NCI-H2227 treated with DMSO at 0.1 percent for 48 hours (cell line): Measurements from ENCODE around the gene GNB4.

ENCODE experiments used
- DNase-seq: peaks from one replicate; lab custom pipeline; 2025; lab: John Stamatoyannopoulos, UW

Gene GNB4

DNA sequence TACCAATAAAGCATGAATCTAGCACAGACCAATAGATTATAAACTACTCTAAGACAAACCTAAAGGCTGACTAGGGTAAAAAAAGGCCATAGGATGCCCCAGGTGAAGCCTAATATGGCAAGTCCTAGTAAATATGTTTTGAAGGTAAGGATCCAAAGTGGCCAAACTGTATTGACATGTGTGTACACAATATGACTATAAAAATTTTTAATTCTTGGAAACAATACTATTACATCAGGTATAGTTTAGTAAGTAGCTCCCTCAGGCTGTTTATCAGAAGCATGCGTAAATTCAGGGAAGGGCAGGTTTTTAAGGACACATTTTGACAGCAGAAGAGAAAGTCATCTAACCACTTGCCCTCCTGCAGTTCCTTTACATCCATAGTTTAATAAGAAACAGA lies 18.8 kb downstream of the GNB4 start:
- DNase-seq = no peak

DNA sequence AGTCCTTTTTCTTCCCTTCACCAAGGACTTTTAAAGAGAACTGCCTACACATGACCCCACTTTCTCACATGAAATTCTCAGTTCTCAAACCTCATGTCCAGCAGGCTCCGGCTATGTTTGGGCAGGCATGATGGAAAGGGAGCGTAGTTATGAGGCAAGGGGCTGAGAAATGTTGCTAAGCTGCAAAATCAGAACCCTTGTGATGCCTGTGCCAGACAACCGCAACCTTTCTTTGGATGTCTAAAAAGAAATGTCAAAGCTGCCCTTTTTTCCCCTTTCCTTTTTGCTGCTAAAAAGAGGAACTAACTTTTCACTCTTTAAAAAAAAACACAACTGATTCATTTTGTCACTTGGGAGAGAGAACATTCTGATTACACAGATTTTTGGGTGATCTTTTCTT lies 19.2 kb downstream of the GNB4 start:
- DNase-seq = no peak

DNA sequence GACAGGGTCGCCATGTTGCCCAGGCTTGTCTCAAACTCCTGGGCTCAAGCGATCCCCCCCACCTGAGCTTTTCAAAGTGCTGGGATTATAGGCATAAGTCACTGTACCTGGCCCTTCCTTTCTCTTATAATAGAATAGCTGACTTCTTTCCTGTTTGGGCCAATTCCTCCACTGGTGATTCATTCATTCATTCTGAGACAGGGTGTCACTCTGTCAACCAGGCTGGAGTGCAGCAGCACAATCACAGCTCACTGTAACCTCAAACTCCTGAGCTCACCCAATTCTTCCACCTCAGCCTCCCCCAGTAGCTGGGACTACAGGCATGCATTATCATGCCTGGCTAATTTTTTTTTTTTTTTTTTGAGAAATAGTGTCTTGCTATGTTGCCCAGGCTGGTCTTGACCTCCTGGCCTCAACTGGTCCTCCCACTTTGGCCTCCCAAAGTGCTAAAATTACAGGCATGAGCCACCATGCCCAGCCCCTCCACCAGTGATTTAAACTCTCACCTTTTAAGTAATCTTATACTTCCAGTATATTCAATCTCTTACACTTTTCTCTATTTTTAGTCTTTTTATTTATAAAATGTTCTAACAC lies 20.9 kb downstream of the GNB4 start:
- DNase-seq = no peak

DNA sequence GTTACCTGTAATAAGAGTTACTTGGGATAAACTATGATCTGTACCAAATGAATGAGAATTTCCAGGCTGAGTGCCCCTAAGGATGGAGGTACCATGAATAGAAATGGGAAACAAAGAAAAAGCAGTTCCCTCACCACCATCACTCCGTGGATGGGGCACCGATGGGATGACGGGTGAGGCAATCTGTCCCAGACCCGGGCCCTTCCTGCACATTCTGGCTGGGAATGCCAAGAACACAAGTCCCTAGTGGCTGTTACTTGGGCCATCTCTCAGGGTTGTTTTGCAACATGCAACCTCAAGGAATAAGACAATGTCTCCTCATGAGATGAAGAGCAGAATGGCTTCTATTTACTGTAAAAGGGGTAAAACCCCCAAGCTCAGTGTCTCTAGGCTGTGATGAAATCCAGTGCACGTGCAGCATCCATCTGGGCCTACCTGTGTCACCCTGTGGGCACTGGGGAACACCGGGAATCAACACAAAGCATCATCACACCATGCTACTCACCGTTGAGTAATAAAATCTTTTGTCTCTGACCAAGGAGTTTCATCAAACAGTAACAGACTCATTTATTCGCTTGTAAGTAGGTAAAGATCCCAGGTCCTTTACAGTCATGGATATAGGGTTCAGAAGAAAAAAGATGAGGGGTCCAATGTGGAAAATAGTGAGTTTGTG lies 22.3 kb downstream of the GNB4 start:
- DNase-seq = no peak

DNA sequence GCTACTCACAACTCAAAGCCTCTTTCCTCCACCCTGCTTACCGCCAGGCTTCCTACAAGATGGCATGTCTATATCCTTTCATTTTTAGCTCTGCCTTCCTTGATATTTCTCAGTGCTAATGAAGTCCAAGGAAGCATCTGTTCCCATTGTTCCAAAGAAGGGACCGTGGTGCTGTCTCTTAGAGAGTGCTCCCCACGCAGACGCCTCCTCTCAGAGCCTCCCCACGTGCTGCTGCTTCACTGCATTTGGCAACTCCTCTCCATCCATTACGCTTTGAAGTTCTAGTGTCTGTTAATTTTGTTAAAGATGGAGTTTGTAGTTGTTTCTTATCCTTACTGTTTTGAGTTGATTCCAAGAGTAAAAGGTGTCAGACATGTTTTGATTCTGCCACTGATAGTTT lies 26.2 kb downstream of the GNB4 start:
- DNase-seq = no peak

- no peak for DNase-seq
These were observed 29.8 kb downstream of the GNB4 start for GRCh38 chr3:179421500-179421899.

GRCh38 chr3:179418610-179419009 lies 32.7 kb downstream of the GNB4 start:
- DNase-seq = no peak

GRCh38 chr3:179416681-179417080 lies 34.6 kb downstream of the GNB4 start:
- no peak for DNase-seq

- no peak for DNase-seq
These were observed 35.9 kb downstream of the GNB4 start for GRCh38 chr3:179415377-179415776.

GRCh38 chr3:179414804-179415203 lies 36.5 kb downstream of the GNB4 start:
- DNase-seq = no peak

GRCh38 chr3:179410999-179411398 lies 40.3 kb downstream of the GNB4 start:
- DNase-seq = no peak

DNA sequence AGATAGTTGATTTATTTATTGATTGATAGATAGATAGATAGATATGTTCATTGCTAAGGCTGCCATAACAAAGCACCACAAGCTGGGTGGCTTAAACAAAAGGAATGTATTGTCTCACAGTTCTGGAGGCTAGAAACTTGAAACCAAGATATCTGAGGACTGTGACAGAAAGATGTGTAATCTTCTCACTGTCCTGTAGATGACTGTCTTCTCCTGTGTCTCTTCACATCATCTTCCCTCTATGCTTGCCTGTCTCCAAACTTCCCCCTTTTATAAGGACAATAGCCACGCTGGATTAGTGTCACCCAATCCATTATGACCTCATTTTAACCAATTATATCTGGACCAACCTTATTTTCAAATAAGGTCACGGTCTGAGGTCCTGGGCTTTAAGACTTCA lies 40.9 kb downstream of the GNB4 start:
- DNase-seq = no peak

- DNase-seq = no peak
These were observed 47.0 kb downstream of the GNB4 start for GRCh38 chr3:179404307-179404706.

DNA sequence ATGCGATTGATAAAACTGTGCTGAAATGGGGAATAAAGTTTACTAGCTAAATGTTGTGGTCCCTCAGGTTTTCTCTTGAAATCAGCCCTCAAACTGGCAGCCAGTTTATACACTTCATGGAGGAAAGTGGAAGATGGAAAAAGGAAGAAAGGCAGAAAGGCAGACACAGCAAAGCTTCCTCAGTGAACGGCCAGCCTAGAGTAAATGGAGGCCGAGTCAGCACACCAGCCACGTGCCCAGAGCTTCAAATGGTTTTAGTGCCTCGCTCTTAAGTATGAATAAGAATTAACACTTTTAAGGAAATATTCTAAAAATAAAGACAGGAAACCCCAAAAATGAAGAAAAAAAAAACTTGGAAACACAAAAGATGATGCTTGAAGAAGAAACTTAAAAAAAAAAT lies 48.3 kb downstream of the GNB4 start:
- no peak for DNase-seq

GRCh38 chr3:179401561-179401960 lies 49.7 kb downstream of the GNB4 start:
- DNase-seq = no peak

DNA sequence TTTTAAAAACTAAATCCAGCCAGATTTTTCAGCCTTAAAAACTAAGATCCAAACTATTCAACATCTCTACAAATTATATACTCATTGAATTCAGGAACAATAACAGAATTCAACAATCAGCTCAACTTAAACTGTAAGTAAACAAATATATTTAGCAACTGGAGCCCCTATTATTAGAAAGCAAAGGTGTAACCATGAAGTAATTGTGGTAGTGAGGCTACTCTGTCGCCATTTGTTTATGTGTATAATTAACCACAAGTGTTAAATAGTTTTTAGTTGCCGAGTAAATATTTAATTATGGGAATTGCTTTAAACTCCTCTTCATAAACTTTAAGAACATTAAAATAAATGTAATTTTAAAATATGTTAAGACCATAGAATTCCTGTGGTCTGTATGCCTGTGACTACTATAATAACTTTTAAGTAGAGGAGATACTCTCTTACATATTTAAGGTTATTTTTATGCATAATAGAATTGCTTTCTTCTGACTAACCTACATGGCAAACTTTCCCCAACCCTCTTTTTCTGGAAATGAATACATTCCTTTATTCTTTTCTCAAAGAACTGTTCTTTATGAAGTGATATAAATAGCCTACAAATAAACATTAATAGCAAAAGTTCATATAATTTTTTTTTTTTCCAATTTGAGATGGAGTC lies 52.6 kb downstream of the GNB4 start:
- no peak for DNase-seq

DNA sequence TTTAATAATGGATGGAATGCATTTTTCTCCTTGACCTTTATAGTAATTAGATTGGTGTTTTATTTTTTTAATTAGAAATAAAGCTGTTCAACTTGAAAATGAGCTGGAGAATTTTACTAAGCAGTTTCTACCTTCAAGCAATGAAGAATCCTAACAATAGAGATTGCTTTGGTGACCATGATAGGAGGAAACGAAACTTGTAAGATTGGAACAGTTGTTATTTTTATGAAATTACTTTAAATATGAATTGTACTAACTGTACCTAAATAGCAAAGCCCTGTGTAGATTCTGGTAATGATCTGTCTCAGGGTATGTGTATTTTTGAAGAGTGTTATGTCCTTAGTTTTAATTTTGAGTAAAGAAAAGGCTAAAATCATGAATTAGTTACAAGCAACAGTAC lies 59.4 kb downstream of the GNB4 start:
- no peak for DNase-seq

- no peak for DNase-seq
These were observed 74.8 kb downstream of the GNB4 start for GRCh38 chr3:179376474-179376873.

GRCh38 chr3:179375091-179375999 lies 75.9 kb downstream of the GNB4 start:
- DNase-seq = no peak

DNA sequence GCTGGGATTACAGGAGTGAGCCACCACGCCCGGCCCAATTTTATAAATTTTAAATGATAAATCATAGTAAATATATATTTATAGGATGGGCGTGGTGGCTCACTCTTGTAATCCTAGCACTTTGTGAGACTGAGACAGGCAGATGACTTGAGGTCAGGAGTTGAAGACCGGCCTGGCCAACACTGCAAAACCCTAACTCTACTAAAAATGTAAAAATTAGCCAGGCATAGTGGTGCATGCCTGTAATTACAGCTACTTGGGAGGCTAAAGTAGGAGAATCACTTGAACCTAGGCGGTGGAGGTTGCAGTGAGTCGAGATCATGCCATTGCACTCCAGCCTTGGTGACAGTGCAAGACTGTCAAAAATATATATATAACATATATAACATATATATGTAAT lies 77.3 kb downstream of the GNB4 start:
- no peak for DNase-seq

DNA sequence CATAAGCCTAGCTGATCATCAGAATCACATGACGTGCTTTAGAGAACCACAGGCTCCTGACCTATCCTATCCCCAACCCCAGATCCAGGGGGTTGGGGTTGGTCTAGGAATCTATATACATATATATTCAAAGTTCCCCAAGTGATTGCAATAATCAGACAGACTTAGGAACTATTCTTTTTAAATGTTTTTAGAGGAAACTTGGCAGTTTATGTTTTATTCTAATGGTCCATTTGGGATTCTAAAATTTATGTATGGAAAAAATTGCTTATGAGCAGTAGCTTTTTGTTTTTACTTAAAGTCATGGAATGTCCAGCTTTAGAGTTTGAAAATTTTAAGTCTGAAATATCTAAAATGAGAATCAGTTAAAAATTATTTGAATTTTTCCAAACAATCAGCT lies 81.6 kb downstream of the GNB4 start:
- DNase-seq = no peak

DNA sequence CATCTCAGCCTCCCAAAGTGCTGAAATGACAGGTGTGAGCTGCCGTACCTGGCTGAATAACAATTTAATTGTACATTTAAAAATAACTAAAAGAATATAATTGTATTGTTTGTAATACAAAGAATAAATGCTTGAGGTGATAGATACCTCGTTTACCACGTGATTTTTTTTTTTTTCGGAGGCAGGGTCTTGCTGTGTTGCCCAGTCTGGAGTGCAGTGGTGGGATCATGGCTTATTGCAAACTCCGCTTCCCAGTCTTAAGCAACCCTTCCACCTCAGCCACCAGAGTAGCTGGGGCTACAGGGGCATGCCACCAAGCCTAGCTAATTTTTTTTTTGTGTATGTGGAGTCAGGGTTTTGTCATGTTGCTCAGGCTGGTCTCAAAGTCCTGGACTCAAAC lies 87.9 kb downstream of the GNB4 start:
- DNase-seq = no peak

DNA sequence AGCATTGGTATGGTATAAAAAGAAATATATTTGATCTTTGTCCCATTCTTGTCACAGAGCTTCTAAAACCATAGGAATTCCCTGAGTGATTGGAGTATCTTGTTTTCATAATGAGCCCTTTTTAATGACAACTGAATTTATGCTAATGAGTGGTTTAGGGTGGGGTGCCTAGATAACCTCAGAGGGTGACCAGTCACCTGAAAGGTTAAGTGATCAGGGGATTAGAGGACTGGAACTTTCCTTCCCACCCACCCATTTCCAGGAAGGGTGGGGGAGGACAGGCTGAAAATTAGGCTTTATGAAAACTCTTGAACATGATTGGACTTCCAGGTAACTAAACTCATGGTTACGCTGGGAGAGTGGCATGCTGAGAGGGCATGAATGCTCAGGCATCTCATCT lies 95.3 kb downstream of the GNB4 start:
- no peak for DNase-seq
